NCI-H187 (cell line): Measurements from ENCODE around the gene MRPL54.

Experiments
- DNase-seq, 2 experiments: peaks; one replicate each; lab custom pipeline; 2025; lab: John Stamatoyannopoulos, UW

The MRPL54 gene

GRCh38 chr19:3785451-3785937 lies 23.0 kb downstream of the MRPL54 start:
- no peak for DNase-seq

DNA sequence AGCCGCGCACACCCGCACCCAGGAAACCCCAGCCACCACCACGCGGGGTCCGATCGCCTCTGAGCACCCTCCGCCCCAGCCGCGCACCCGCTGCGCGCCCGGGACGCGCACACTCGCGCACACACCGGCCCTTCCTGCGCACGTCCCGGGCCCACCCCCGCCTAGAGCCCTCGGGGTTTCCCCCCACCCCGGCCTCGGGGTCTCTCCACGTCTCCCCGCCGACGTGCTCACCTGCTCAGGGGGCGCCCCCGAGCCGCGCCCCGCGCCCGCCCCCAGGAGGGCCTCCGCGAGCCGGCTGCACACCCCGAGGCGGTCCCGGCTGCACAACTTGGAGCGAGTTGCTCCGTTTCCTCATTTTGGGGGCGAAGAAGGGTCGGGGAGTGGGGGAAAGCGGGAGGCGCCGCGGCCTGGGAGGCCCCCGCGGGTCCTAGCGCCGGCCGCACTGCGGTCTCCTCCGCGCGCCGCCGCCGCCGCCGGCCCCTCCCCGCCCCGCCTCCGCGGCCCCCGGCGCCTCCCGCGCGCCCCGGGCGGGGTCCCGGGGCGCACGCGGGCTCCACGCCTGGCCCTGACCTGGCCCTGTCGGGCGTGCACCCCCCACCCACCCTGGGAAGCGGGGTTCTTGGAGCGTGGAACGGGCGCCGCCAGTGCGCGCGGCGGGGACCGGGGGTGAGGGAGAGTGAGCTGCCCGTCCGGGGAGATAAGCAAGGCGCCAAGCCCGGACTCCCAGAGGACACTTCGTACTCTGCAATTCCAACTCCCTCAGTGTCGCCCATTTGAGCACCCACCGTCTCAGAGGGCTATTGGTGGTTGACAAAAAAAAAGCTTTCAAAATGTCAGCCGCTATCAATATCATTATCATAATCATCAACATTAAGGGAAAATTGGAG lies 23.7 kb downstream of the MRPL54 start, which contains the start of gene MATK:
MATK (minus strand) TSS at position 444 of the 887 bp plus-strand sequence. CDS start 1,246 bp downstream, outside the sequence.
- DNase-seq = no peak

- DNase-seq = no peak
Measured at GRCh38 chr19:3788996-3789778, 26.7 kb downstream of the MRPL54 start.

- DNase-seq = no peak
Measured at GRCh38 chr19:3790209-3790734, 27.8 kb downstream of the MRPL54 start.

DNA sequence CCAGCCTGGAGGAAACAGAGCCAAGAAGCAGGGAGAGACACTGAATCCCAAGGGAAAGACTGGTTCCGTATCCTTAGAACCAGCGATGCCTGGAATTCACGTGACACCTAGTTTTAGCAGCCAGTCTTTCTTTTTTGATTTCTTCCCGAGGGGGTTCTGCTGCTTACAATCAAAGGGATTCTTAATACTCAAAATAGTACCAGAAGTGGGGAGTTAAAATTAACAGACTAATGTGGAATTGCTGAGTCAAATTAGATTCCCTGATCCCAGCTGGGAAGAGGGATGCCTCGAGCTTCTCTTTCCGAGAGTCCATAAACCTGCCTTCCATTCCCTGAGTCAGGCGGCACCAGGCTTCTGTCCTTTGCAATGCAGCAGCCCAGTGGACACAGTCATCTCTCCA lies 28.5 kb downstream of the MRPL54 start:
- DNase-seq = no peak

GRCh38 chr19:3792114-3792513 lies 29.6 kb downstream of the MRPL54 start:
- no peak for DNase-seq

DNA sequence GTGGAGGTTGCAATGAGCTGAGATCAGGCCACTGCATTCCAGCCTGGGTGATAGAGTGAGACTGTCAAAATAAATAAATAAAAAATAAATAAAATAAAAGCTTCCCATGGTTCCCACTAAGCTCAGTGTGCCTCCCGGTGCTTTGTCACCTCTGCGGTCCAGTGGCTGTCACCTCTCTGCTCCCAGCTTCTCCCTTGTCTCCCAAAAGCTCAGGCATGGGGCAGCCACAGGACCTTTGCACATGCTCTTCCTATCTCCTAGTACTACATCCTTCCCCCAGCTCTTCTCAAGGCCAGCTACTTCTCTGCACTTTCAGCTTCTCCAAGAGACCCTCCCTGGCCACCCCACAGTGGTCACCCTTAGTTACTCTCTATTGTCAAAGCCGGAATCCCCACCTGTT lies 31.3 kb downstream of the MRPL54 start:
- no peak for DNase-seq

DNA sequence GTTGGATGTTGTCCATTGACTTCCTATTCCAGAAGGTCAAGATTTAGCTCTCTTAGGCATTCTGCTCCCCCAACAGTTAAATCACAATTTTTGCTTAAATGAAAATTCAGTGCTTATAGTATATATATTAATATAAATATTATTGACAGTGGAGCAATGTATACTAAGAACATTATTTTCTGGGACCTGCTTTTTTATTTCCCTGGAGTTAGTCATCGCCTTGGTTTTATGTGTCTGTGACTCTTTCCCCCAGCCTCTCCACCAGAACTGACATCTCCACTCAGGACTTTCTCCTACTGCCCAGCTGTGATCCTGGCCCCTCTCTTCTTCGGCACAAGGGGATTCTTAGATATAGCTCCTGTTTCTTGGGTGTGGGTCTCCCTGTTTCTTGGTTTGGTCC lies 33.9 kb downstream of the MRPL54 start:
- DNase-seq = no peak

- DNase-seq = no peak
Measured at GRCh38 chr19:3798137-3798536, 35.7 kb downstream of the MRPL54 start.

DNA sequence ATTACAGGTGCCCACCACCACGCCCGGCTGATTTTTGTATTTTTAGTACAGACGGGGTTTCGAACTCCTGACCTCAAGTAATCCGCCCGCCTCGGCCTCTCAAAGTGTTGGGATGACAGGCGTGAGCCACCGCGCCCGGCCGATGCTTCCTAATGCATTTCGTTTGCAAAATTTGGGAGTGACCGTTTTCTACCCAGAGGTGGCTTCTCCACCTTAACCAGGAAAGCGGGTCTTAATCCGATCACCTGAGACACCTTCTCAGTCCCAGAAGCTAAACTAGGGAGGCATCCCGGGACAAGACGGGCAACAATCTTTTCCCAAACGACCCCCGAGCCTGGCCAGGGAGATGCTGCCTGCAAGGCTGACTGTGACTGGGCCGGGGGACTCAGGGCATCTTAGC lies 38.5 kb downstream of the MRPL54 start:
- no peak for DNase-seq

DNA sequence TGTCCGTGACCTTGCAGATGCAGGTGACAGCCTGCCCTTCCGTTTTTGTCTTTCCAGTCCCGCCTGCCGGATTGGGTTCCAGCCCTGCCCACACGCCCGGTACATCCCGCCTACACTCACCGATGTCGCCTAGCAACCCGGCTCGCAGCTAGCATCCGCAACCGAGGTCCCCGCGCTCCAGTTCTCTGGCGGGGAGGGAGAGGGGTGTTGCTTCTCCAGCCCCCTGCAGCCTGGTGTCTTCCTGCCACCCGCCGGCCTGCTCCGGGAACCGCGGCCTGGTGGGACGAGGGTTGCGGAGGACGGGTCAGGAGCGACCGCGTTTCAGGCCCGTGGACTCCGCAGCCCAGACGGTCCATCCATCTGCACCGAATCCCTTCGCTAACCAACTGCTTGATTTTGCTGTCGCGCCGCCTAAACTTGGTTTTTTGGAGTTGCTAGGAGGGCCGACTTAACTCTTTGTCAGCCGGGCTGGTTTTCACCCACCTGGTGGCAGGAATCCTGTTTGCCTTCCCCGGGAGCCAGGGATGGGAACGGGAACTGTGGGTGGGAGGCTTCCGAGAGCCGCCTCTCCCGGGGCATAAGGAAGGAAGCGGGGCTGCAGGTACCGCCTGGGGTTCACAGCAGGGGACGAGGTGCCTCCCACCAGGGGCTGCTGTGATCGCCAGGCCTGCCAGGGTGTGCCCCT lies 39.1 kb downstream of the MRPL54 start:
- no peak for DNase-seq

DNA sequence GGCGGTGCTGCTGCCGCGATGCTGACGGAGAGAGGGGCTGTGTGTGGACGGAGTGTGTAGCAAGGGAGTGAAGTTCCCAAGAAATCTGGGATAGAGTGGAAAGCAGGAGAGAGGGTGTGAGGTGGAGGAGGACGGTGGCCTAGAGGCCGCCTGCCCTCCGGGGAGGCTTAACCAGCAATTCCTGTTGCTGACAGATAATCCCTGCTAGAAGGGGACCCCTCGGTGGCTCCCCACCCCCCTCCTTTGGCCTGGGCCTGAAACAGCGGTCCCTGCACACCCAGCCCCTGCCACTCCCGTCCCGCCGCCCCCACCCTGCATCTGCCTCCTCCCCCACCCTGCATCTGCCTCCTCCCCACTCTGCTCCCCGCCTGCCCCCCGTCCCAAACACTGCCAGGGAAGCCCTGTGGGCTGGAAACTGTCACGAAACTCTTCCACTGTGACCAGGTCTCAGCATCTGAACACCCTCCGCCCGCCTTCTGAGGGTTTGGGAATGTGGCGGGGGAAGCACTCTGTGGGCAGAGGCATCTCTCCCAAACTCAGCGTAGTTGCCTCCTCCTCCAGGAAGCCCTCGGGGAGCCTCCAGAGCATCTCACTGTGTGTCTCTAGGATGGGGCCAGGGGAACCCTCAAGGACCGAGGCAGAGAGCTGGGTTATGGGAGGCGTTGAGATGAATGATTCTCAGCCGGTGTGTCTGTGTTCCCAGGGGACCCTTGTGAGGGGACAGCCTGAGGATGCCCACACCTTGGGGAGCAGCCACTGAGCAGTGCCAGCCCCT lies 40.8 kb downstream of the MRPL54 start:
- no peak for DNase-seq

DNA sequence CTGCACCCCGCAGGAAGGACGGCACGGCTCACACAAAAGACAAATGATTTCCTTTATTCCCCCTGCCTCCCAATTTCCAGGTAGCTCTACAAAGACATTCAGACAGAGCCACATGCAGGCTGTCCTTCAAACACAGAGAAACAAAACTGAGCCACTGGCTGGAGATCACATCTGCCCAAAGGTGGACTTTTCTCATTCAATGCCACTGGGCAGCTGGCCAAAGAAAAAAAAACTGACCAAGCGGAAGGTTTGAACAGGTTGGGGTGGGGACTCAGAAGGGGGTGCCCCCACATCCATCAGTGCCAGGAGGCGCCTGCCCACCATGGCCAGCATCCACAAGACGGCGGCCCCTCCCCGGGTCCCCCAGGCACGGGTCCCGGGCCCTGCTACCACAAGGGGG lies 41.5 kb downstream of the MRPL54 start:
- no peak for DNase-seq

DNA sequence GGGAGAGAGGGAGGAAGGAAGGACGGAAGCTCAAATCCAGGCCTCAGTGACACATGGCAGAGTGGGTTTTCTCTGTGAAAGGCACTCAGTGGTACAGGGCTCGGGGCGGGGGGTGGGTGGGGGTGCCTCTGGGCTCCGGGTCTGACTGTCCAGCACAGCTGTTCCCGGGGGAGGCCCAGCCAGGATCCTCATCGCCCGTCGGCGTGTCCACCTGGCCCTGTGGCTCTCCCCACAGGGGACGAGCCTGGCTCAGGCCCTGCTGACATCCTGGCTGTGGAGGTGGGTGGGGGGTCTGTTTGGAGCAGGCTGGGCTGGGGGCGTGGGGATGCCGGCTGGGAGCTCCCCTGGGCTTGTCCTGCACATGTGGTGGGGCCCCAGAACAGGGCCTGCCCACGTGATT lies 41.9 kb downstream of the MRPL54 start:
- DNase-seq = no peak

GRCh38 chr19:3805859-3806258 lies 43.4 kb downstream of the MRPL54 start:
- no peak for DNase-seq

DNA sequence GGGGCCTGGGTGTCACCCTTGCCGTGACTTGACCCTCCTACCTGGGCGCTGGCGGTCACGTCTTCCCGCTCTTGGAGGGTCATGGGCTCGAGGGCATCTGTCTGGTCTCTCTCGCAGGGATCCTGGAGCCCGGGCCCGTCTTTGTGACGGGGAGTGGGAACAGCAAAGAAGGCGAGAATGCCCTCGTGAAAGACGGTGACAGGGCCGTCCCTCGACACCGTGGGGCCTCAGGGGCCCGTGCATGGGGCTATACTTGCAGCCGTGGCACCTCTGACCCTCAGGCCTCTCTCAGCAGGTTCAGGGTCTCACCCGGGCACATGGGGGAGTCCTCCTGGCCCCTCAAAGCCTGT lies 44.6 kb downstream of the MRPL54 start:
- DNase-seq = no peak

GRCh38 chr19:3807574-3808354 lies 45.3 kb downstream of the MRPL54 start:
- DNase-seq = no peak

DNA sequence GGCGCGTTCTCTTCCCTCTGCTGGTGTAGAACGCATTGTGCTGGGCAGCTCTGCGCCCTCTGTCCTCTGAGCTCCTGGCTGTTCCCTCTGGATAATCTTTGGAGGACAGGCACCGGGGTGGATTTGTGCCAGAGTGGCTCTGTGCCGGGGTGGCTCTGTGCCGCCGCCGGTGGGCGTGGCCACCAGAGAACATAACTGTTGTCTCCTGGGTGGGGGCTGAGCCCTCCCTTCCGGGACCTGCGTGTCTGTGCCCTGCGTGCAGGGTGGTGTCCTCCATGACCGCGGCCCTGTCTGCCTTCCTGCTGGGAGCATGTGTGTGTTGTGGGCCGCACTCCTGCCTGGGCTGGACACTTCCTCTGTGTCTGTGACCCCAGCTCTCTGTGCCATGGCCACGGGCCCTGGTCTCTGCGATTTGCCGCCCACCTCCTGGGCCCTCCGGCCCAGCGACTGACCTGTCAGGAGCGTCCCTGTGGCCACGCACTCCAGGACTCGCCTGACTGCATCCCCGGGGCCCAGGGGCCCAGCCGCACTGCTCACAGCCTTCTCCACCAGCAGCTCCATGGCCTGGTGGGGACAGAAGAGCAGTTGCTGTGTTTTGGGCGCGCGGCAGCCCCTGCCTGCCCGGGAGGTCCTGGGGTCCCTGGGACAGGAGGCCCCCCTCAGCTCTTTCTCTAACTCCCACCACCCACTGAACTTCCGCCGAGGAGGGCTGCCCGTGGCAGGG lies 46.1 kb downstream of the MRPL54 start:
- DNase-seq = no peak

DNA sequence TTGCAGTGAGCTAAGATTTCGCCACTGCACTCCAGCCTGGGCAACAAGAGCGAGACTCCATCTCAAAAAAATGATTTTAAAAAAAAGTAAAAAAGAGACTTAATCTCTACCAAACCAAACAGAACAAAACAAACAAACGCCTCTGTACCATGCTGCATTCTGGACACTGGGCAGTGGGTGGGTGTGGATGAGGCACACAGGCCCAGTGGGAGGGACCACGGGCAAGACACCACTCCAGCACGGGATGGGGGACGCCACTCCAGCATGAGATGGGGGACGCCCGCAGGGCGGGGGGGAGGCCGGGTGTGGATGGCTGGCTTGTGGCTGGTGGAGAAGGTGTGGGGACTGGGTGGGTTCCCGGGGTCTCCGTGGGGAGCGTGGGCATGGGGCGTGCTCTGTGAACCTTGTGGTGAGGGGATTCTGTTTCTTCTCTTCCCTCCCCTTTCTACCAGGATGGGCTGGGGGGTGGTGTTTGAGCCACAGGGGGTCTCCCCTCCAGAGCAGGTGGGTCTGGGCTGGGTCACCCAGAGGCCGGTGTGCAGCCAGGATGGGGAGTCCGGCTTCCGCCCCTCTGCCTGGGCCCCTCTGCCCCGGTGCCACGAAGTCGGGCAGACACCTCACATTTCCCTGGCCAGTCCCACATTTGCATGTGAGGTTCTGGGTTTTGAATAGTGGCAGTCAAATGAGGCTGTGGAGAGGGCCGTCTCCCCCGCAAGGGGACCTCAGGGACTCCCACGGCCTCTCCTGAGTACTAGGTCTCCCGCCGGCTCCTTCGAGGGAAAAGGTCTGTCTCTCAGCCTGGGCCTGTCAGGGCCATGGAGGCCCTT lies 47.6 kb downstream of the MRPL54 start:
- DNase-seq = no peak
